ENCODE results near the gene PRKN. TPM values are rescaled to one million over a fixed set of nuclear protein-coding genes. Genes with fewer than 3 reads are reported as not detected.

Gene PRKN
- total RNA-seq, 4 donors from 2014 or later: 5.2 to 121 (median 6.9) TPM

GRCh38 chr6:161409353-161409752 is 1318.2 kb downstream of the PRKN start:
- H3K4me1 ChIP-seq: no peaks in the 10 kb centered on the region
- H3K9me3 ChIP-seq: no peaks in the 10 kb centered on the region
- H3K27me3 ChIP-seq: no peaks in the 10 kb centered on the region
- H3K4me3 ChIP-seq (replicated peaks in 1 of 3): no peak overlapping the region
- WGBS, 2 donors: 86% methylated on average over 7 of the region's 7 CpGs
- intact Hi-C loops (cut with DNase I): no loop called here
- no peak for DNase-seq
- no peak for TF ChIP-seq POLR2A (IDR thresholded peaks at IDR 0.05)
- TF ChIP-seq CTCF (IDR thresholded peaks at IDR 0.05): no peak
- H3K27ac ChIP-seq: no peak overlapping the region
- H3K36me3 ChIP-seq: no peaks in the 10 kb centered on the region

GRCh38 chr6:161408041-161408440 is 1319.5 kb downstream of the PRKN start:
- no peaks in the 10 kb centered on the region for H3K9me3 ChIP-seq
- intact Hi-C loops (cut with DNase I): no loop called here

GRCh38 chr6:161407581-161407980 is 1320.0 kb downstream of the PRKN start:
- no peak for DNase-seq
- Histone ChIP-seq H3K4me3 (replicated peaks in 1 of 3) (no peak overlapping the region), H3K9me3 (no peaks in the 10 kb centered on the region), H3K4me1 (no peaks in the 10 kb centered on the region), H3K27ac (no peak overlapping the region), H3K36me3 (no peaks in the 10 kb centered on the region), H3K27me3 (no peaks in the 10 kb centered on the region)
- 67 to 75% methylated on average over 4 of the region's 4 CpGs for WGBS, 2 donors
- TF ChIP-seq POLR2A (IDR thresholded peaks at IDR 0.05) (no peak), CTCF (IDR thresholded peaks at IDR 0.05) (no peak)
- intact Hi-C loops (cut with DNase I): no loop called here

More at GRCh38 chr6:161408041-161408440, 1319.5 kb downstream of the PRKN start:
- Histone ChIP-seq H3K27me3 (no peaks in the 10 kb centered on the region), H3K4me1 (no peaks in the 10 kb centered on the region), H3K4me3 (replicated peaks in 1 of 3) (no peak overlapping the region), H3K27ac (no peak overlapping the region), H3K36me3 (no peaks in the 10 kb centered on the region)
- 85% methylated on average over 8 of the region's 8 CpGs for WGBS, 2 donors
- TF ChIP-seq POLR2A (IDR thresholded peaks at IDR 0.05) (no peak), CTCF (IDR thresholded peaks at IDR 0.05) (no peak)
- DNase-seq: no peak

DNA sequence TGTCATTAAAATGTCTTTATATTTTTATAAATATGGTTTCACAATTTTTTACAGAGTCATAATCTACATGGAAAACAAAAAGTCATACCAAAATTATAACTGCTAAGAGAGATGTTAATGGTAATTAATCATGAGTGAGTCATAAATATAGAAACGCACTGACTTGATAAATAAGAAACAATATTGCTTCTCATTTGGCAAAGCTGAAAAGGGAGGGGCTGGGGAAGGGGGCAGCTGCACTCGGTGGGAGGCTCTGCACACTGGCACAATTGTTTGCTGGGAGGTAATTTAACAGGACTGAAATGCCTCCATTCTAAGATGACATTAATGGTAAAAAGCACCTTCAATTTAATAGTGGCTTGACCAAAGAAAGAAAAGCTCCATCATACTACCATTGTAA is 1320.5 kb downstream of the PRKN start:
- DNase-seq: no peak
- intact Hi-C loops (cut with DNase I): no loop called here
- no peaks in the 10 kb centered on the region for H3K9me3 ChIP-seq
- no peak overlapping the region for H3K4me3 ChIP-seq (replicated peaks in 1 of 3)
- no peaks in the 10 kb centered on the region for H3K27me3 ChIP-seq
- H3K36me3 ChIP-seq: no peaks in the 10 kb centered on the region
- TF ChIP-seq POLR2A (IDR thresholded peaks at IDR 0.05) (no peak), CTCF (IDR thresholded peaks at IDR 0.05) (no peak)
- no peaks in the 10 kb centered on the region for H3K4me1 ChIP-seq
- WGBS, 2 donors: 65 to 76% methylated on average over 2 of the region's 2 CpGs
- H3K27ac ChIP-seq: no peak overlapping the region

GRCh38 chr6:161406646-161407045 is 1320.9 kb downstream of the PRKN start:
- H3K27me3 ChIP-seq: no peaks in the 10 kb centered on the region
- intact Hi-C loops (cut with DNase I): no loop called here

More at GRCh38 chr6:161406646-161407045, 1320.9 kb downstream of the PRKN start:
- H3K27ac ChIP-seq: no peak overlapping the region
- no peak overlapping the region for H3K4me3 ChIP-seq (replicated peaks in 1 of 3)
- H3K9me3 ChIP-seq: no peaks in the 10 kb centered on the region
- H3K4me1 ChIP-seq: no peaks in the 10 kb centered on the region
- no peak for DNase-seq
- no peaks in the 10 kb centered on the region for H3K36me3 ChIP-seq
- 85 to 87% methylated on average over 6 of the region's 6 CpGs for WGBS, 2 donors
- TF ChIP-seq CTCF (IDR thresholded peaks at IDR 0.05) (no peak), POLR2A (IDR thresholded peaks at IDR 0.05) (no peak)

Data from thyroid gland (tissue), 4 donors.